GM10248 (cell line): ENCODE data around the gene ZNF563.

ENCODE experiments used
- CTCF ChIA-PET: fragments of 300-600 bp; sonication (Branson Sonifier 250); formaldehyde crosslinking; extraction: SDS; loops from one replicate; lab custom pipeline; 2021; ENCODE audit warnings: antibody characterized with exemption; lab: Yijun Ruan, JAX
- POLR2A ChIA-PET: fragments of 350-650 bp; sonication (Branson Sonifier 250); formaldehyde crosslinking; extraction: SDS; loops from one replicate; lab custom pipeline; 2020; ENCODE audit warnings: antibody characterized with exemption; lab: Yijun Ruan, JAX
- DNase-seq: peaks from one replicate; pipeline ENCODE4 v3.0.0; 2012; ENCODE audit errors: extremely low spot score
- TF ChIP-seq, protein P1 (sequence below): IDR thresholded peaks from 2 replicates; pipeline ENCODE4 v1.5.1; 2012; ENCODE audit warnings: mild to moderate bottlenecking, low read depth; ENCODE audit errors: extremely low read depth, missing control alignments, control extremely low read depth

Gene ZNF563

DNA sequence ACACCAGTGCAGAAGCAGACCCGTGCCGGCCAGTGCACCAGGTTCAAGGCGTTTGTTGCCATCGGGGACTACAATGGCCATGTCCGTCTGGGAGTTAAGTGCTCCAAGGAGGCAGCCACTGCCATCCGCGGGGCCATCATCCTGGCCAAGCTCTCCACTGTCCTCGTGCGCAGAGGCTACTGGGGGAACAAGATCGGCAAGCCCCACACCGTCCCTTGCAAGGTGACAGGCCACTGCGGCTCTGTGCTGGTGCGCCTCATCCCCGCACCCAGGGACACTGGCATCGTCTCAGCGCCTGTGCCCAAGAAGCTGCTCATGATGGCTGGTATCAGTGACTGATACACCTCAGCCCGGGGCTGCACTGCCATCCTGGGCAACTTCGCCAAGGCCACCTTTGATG is 48.8 kb downstream of the ZNF563 start:
- CTCF ChIA-PET: no interaction called here
- TF ChIP-seq, protein P1, sequence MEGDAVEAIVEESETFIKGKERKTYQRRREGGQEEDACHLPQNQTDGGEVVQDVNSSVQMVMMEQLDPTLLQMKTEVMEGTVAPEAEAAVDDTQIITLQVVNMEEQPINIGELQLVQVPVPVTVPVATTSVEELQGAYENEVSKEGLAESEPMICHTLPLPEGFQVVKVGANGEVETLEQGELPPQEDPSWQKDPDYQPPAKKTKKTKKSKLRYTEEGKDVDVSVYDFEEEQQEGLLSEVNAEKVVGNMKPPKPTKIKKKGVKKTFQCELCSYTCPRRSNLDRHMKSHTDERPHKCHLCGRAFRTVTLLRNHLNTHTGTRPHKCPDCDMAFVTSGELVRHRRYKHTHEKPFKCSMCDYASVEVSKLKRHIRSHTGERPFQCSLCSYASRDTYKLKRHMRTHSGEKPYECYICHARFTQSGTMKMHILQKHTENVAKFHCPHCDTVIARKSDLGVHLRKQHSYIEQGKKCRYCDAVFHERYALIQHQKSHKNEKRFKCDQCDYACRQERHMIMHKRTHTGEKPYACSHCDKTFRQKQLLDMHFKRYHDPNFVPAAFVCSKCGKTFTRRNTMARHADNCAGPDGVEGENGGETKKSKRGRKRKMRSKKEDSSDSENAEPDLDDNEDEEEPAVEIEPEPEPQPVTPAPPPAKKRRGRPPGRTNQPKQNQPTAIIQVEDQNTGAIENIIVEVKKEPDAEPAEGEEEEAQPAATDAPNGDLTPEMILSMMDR: no peak
- no peak for DNase-seq
- POLR2A ChIA-PET: no interaction called here

DNA sequence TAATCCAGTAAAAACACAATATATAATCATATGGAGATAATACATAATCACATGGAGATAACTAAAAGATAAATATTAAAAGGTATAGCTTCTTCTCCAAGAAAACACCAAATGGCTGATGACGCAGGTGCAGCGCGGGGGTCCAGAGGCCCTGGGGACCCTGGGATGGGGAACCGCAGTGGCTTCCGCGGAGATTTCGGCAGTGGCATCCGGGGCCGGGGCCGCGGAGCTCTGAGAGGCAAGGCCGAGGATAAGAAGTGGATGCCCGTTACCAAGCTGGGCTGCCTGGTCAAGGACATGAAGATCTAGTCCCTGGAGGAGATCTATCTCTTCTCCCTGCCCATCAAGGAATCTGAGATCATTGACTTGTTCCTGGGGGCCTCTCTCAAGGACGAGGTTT is 49.2 kb downstream of the ZNF563 start:
- CTCF ChIA-PET: no interaction called here
- TF ChIP-seq, protein P1: no peak
- POLR2A ChIA-PET: no interaction called here
- no peak for DNase-seq

DNA sequence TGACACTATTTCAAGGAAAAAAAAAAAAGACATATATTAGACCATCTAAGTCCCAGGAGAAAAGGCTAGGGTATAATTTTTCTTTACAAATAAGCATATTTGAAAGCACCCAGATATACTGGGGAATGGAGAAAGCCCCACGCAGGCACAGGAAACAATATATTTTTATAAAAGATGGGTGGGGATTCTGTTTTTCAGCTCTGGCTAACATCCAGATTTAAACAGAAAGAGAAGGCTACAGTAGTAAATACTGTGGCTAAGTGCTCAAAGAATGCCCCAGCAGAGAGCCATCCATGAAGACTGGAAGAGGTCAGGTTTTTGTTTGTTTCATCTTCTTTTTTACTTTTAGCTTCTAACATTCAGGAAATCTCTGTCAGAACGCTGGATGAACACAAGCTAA is 54.7 kb downstream of the ZNF563 start:
- POLR2A ChIA-PET: no interaction called here
- CTCF ChIA-PET: no interaction called here
- no peak for DNase-seq
- TF ChIP-seq, protein P1: no peak

DNA sequence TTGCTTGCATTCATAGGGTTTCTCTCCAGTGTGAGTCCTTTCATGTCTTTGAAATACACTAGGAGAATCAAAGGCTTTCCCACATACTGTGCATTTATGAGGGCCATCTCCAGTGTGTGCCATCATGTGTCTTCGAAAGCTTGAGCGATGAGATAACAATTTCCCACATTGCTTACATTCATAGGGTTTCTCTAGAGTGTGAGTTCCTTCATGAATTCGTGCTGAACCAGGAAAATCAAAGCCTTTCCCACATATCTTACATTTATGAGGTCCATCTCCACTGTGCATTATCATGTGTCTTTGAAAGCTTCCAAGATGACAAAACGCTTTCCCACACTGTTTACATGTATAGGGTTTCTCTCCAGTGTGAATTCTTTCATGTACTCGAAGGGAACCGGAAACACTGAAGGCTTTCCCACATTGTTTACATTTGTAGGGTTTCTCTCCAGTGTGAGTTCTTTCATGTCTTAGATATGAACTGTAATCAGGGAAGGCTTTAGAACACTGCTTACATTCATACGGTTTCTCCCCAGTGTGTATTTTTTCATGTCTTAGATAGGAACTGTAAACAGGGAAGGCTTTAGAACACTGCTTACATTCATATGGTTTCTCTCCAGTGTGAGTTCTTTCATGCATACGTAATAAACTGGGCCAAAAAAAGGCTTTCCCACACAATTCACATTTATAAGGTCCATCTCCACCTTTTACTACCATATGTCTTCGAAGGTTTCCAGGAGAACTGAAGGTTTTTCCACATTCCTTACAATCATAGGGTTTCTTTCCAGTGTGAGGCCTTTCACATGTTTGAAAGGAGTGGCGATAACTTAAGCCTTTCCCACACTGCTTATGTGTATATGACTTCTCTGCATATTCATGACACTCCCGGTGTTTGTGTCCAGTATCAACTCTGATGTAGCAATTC is 60.2 kb downstream of the ZNF563 start:
- no peak for DNase-seq
- CTCF ChIA-PET: no interaction called here
- POLR2A ChIA-PET: no interaction called here
- TF ChIP-seq, protein P1: no peak

DNA sequence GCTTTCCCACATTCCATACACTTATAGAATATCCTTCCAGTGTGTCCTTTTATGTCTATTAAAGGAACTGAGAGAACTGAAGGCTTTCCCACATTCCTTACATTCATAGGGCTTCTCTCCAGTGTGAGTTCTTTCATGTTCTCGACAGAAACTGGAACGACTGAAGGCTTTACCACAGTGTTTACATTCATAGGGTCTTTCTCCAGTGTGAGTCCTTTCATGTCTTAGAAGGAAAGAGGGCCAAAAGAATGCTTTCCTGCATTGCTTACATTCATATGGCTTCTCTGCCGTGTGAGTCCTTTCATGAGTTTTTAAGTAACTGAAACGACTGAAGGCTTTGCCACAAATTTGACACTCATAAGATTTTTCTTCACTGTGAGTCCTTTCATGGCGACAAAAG is 61.0 kb downstream of the ZNF563 start:
- TF ChIP-seq, protein P1: no peak
- ChIA-PET CTCF (no interaction called here), POLR2A (no interaction called here)
- no peak for DNase-seq

DNA sequence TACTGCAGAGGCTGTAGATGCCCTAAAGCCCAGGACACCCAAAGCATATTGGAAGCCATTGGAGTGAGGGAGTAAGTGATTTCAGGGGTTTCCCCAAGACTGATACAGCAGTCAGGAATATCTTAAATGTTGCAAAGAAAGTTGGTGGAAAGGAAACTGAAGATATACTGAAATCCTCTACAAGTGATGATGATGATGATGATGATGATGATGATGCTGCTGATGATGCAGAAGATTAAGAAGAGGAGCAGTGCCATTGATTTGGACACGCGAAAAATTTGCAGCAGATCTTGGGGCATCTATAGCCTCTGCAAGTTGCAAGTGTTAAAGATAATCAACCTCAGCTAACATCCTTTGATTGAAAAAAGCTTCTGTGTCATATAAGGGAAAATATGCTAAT is 62.6 kb downstream of the ZNF563 start:
- DNase-seq: no peak
- POLR2A ChIA-PET: no interaction called here
- TF ChIP-seq, protein P1: no peak
- CTCF ChIA-PET: no interaction called here
